ENCODE measurements around the gene RBBP7.
A peak's percentile ranks its signal among the peaks of the same experiment; 100 is the strongest.
"Not testable (repeated sequence)": the region's sequence is repeated elsewhere in the genome, so short reads cannot be mapped to it uniquely, and the experiment has no call there.

Gene RBBP7

DNA sequence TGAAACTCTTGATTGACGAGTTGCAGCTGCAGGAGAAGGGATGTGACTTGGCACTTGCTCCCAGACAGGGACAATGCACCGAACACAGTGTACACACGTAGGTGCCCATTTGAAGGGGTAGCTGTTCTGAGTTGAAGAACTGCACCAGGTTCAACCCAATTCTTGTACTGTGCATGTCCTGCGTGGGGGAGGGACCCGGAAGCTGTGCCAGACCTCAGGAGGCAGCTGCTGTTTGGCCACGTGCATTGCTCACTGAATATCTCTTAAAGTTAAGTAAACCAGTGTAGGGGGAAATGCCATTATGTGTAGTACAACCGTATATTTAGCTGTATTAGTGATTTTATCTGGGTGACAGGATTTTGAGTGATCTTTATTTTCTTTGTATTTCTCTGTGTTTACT, 12.0 kb upstream of the RBBP7 start:
- ATAC-seq (replicated peaks; ENCODE audit: extremely low read depth, poor library complexity, severe bottlenecking) (peak; percentile 15), DNase-seq (ENCODE audit: low spot score in 2 of 2) (no peak)
- no peaks in the 10 kb centered on the region for H3K9me3 Mint-ChIP-seq
- peak overlapping the region; percentile 29 for H3K27ac Mint-ChIP-seq (ENCODE audit: low read depth)
- H3K4me1 Mint-ChIP-seq = no peaks in the 10 kb centered on the region
- H3K27me3 Mint-ChIP-seq = no peaks in the 10 kb centered on the region
- H3K36me3 Mint-ChIP-seq (ENCODE audit: insufficient read depth) = no peaks in the 10 kb centered on the region
- peak overlapping the region; percentile 75 for H3K4me3 Mint-ChIP-seq

DNA sequence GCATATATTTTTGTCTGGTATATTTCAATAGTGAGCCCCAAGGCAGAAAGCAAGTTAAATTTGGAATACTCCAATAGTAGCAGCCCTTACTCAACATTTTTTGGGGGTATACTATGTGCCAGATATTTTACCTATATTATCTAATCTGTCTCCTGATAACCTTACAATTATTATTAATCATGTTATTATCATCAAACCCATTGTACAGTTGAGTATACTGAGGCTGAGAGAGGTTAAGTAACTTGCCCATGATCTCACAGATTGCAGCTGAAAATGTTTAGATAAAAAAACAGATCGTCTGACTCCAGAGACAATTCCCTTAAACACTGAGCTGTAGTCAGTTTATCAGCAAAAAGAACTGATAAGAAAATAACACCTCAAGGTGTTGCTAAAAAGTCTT, 6.5 kb upstream of the RBBP7 start:
- H3K4me1 Mint-ChIP-seq = no peaks in the 10 kb centered on the region
- H3K9me3 Mint-ChIP-seq = no peaks in the 10 kb centered on the region
- no peaks in the 10 kb centered on the region for H3K27me3 Mint-ChIP-seq
- no peak for ATAC-seq (replicated peaks; ENCODE audit: extremely low read depth, poor library complexity, severe bottlenecking)
- no peak overlapping the region for H3K27ac Mint-ChIP-seq (ENCODE audit: low read depth)
- no peaks in the 10 kb centered on the region for H3K36me3 Mint-ChIP-seq (ENCODE audit: insufficient read depth)
- no peak overlapping the region for H3K4me3 Mint-ChIP-seq
- DNase-seq (ENCODE audit: low spot score in 2 of 2) = no peak

DNA sequence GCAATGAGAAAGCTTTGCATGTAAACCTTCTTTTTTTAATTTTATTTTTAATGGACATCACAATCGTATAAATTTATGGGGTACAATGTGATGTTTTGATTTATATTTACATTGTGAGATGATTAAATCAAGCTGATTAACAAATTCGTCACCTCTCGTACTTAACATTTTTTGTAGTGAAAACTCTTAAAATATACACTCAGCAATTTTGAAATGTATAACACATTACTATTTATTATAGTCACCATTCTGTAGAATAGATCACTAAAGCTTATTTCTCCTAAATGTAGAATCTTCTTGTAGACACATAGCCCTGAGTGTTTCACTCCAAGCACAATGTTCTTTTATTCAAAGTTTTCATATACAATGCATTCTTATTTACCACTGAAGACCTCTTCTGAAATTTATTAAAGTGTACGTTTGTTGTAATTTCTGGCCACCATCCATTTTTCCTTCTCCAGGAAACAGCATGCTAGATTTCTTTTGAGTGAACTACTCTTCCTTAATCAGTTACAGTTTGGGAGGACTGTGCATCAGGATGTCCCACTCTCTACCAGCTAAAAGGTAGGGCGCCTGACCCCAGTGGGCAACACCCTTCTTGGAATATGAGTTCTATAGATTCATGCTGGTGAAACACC, 4.4 kb upstream of the RBBP7 start:
- ATAC-seq (replicated peaks; ENCODE audit: extremely low read depth, poor library complexity, severe bottlenecking) (no peak), DNase-seq (ENCODE audit: low spot score in 2 of 2) (no peak)
- Mint-ChIP-seq H3K4me1 (no peaks in the 10 kb centered on the region), H3K27ac (ENCODE audit: low read depth) (no peak overlapping the region), H3K36me3 (ENCODE audit: insufficient read depth) (peaks cover 5% of the 10 kb centered on the region), H3K9me3 (no peaks in the 10 kb centered on the region), H3K27me3 (no peaks in the 10 kb centered on the region), H3K4me3 (no peak overlapping the region)

DNA sequence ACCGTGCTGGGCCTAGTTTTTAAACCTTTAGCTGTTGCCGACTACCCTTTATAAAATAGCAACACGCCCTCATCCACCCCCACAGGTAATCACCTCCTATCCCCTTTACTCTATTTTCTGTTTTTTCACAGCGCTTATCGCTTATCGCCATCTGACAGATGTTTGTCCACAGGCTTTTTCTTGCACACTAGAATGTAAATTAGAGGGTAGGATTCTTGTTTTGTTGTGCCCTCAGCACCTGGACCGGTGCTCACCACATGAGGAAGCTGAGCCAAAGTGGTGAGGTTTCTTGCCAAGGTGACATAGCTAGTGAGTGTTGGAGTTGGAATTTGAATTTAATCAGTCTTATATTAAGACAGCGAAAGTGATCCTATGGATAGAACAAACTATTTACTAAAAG, 2.9 kb upstream of the RBBP7 start:
- H3K27me3 Mint-ChIP-seq = no peaks in the 10 kb centered on the region
- ATAC-seq (replicated peaks; ENCODE audit: extremely low read depth, poor library complexity, severe bottlenecking) = no peak
- H3K27ac Mint-ChIP-seq (ENCODE audit: low read depth) = no peak overlapping the region
- no peaks in the 10 kb centered on the region for H3K9me3 Mint-ChIP-seq
- no peak for DNase-seq (ENCODE audit: low spot score in 2 of 2)
- H3K36me3 Mint-ChIP-seq (ENCODE audit: insufficient read depth) = peaks cover 8% of the 10 kb centered on the region
- H3K4me1 Mint-ChIP-seq = peaks cover 9% of the 10 kb centered on the region
- H3K4me3 Mint-ChIP-seq = no peak overlapping the region

DNA sequence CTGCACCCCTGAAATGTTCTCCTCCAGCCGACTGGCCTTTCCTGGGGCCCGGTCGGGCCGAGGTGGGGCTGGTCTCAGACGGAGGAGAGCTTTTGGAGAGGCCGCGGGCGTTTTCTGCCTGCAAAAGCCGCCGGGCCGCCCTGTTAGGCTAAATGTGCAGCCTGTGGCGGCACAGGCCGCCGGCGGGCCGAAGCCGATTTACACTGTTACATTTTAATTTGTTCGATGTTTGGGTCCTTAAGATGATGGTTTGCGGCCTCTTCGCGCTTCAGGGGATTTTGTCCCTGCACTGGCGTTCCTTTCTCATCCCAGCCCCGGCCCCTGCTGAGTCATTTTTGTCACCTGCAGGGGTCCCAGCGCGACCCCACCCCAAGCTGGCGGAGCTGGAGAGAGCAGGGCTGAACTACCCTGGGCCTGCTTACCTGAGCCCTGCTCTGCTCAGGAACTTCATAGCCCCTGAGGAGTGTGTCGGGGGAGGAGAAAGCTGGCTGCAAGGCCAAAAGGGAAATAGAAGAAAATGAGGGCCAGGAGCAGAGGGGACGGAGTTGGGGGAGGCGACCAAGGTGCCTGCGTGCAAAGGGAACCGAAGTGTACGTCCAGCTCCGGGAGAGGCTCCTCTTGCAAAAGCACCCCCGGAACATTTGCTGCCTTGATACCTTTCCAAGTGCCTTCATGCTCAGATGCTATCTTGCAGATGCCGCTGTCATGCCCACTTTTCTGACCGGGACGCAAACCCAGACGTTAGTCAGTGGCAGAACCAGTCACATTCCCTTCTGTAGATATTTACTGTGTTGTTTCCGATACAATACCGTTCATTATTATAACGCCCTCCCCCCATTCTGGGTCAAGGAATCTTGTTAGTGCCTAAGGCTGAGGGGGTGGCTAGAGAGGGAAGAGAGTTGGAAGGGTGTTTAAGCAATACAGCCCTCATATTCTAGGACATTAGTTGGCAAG, 977 bp upstream of the RBBP7 start:
- H3K27ac Mint-ChIP-seq (ENCODE audit: low read depth) = peak overlapping the region; percentile 99
- H3K36me3 Mint-ChIP-seq (ENCODE audit: insufficient read depth) = peaks cover 8% of the 10 kb centered on the region
- no peaks in the 10 kb centered on the region for H3K27me3 Mint-ChIP-seq
- ATAC-seq (replicated peaks; ENCODE audit: extremely low read depth, poor library complexity, severe bottlenecking) (no peak), DNase-seq (ENCODE audit: low spot score in 2 of 2) (no peak)
- H3K9me3 Mint-ChIP-seq = no peaks in the 10 kb centered on the region
- H3K4me3 Mint-ChIP-seq = peak overlapping the region; percentile 99
- peaks cover 9% of the 10 kb centered on the region for H3K4me1 Mint-ChIP-seq

DNA sequence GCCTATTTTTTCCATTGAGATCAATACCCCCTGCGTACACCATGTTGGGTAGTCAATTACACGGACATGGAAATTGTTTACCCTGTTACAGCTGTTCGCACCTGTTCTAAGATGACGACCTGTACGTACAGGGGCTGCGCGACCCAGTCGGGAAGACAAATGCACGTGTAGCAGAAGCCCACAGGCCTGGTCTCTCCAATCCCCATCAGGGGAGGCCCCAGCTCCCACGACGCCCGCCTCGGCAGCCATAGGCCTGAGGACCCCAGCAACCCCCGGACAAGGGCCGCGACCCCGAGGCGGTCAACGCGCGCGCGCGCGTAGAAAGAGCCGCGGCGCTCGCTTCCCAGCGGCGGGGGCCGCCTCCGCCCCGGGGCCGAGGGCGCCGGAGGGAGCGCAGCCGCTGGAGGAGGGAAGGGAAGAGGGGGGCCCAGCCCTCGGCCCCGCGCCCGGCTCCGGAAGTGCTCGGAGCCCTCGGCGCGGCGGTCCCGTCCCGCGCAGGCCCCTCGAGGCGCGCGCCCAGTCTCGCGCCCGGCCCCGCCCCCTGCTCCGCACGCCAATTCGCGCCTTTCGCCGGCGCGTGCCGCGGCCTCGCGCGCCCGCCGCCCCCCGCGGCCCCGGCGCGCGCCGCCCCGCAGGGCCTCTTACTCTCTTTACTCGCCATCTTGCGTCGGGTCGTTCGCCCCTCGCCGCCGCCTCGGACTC, 618 bp downstream of the RBBP7 start:
- Mint-ChIP-seq H3K36me3 (ENCODE audit: insufficient read depth) (peaks cover 8% of the 10 kb centered on the region), H3K4me1 (peaks cover 15% of the 10 kb centered on the region), H3K27ac (ENCODE audit: low read depth) (peak overlapping the region; percentile 99), H3K9me3 (no peaks in the 10 kb centered on the region), H3K27me3 (no peaks in the 10 kb centered on the region), H3K4me3 (peak overlapping the region; percentile 99)
- DNase-seq (ENCODE audit: low spot score in 2 of 2) (peak in 1 of 2 donors; percentile 13), ATAC-seq (replicated peaks; ENCODE audit: extremely low read depth, poor library complexity, severe bottlenecking) (peak; percentile 35)

DNA sequence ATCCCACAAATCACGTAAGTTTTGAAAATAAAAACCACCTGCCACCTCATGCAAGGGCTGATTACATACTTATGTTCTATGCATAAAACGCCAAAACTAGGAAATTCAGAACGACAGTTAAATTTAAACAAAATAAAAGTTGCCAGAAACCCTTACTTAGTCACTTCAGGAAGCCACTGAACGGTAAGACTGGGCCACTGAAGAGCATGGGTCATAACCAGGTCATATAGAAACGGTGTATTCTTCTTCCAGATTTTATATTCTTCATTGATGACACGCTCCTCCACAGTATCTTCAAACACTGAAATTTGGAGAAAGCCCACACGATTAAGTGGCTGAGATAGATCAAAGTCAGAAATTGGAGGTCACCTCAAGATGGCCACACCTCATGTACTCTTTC, 1.2 kb downstream of the RBBP7 start:
- H3K27ac Mint-ChIP-seq (ENCODE audit: low read depth) = peak overlapping the region; percentile 90
- no peaks in the 10 kb centered on the region for H3K9me3 Mint-ChIP-seq
- H3K27me3 Mint-ChIP-seq = no peaks in the 10 kb centered on the region
- peaks cover 15% of the 10 kb centered on the region for H3K4me1 Mint-ChIP-seq
- DNase-seq (ENCODE audit: low spot score in 2 of 2) (no peak), ATAC-seq (replicated peaks; ENCODE audit: extremely low read depth, poor library complexity, severe bottlenecking) (no peak)
- peaks cover 8% of the 10 kb centered on the region for H3K36me3 Mint-ChIP-seq (ENCODE audit: insufficient read depth)
- H3K4me3 Mint-ChIP-seq = peak overlapping the region; percentile 99

DNA sequence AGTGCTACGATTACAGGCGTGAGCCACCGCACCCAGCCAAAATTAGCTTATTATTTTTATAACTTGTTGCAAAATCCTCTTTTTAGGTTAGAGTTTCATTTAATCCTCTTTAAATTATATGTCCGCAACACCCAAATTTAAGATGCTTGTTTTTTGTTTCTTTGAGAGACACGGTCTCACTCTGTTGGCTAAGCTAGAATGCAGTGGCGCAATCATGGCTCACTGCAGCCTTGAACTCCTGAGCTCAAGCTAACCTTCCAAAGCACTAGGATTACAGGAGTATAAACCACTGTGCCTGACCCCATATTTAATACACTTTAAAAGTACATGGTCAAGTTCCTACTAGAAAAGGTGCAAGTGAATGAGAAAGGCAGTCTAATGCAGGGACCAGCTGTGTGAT, 2.2 kb downstream of the RBBP7 start:
- no peak for DNase-seq (ENCODE audit: low spot score in 2 of 2)
- H3K36me3 Mint-ChIP-seq (ENCODE audit: insufficient read depth) = peaks cover 10% of the 10 kb centered on the region
- peaks cover 15% of the 10 kb centered on the region for H3K4me1 Mint-ChIP-seq
- peak overlapping the region; percentile 99 for H3K4me3 Mint-ChIP-seq
- no peak overlapping the region for H3K27ac Mint-ChIP-seq (ENCODE audit: low read depth)
- no peak for ATAC-seq (replicated peaks; ENCODE audit: extremely low read depth, poor library complexity, severe bottlenecking)
- no peaks in the 10 kb centered on the region for H3K27me3 Mint-ChIP-seq
- no peaks in the 10 kb centered on the region for H3K9me3 Mint-ChIP-seq

DNA sequence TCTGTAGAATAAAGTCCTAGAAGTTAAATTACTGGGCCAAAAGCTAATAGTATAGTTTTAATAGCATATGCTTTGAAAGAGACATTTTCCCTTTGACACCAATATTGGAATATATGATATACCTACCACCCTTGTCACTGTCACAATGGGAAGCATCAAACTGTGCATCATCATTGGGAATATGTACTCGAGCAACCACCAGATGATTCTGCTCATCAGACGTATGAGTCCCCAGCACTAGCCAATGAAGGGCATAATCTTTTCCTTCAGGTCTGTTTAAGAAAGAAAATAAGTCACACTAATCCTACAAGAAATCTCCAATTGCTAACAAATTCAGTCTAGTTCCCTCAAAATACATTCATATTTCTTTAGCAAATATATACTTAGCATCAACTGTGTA, 7.3 kb downstream of the RBBP7 start:
- ATAC-seq (replicated peaks; ENCODE audit: extremely low read depth, poor library complexity, severe bottlenecking) (no peak), DNase-seq (ENCODE audit: low spot score in 2 of 2) (no peak)
- peaks cover 22% of the 10 kb centered on the region for H3K36me3 Mint-ChIP-seq (ENCODE audit: insufficient read depth)
- no peak overlapping the region for H3K27ac Mint-ChIP-seq (ENCODE audit: low read depth)
- H3K4me3 Mint-ChIP-seq = no peak overlapping the region
- H3K9me3 Mint-ChIP-seq = no peaks in the 10 kb centered on the region
- peaks cover 20% of the 10 kb centered on the region for H3K4me1 Mint-ChIP-seq
- H3K27me3 Mint-ChIP-seq = no peaks in the 10 kb centered on the region

DNA sequence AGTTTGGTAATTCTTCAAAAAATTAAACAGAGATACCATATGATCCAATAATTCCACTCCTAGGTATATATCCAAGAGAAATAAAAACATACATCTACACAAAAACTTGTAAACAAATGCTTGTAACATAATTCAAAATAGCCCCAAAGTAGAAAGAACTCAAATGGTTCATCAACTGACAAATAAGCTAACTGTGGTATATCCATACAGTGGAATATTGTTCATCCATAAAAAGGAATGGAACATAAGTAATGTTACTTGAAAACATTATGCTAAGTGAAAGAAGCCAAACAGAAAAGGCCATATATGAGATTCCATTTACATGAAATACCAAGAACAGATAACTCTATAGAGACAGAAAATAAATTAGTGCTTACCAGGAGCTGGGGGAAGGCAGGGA, 13.4 kb downstream of the RBBP7 start:
- H3K9me3 Mint-ChIP-seq = no peaks in the 10 kb centered on the region
- H3K36me3 Mint-ChIP-seq (ENCODE audit: insufficient read depth) = peaks cover 27% of the 10 kb centered on the region
- DNase-seq (ENCODE audit: low spot score in 2 of 2) (no peak), ATAC-seq (replicated peaks; ENCODE audit: extremely low read depth, poor library complexity, severe bottlenecking) (no peak)
- H3K27me3 Mint-ChIP-seq = no peaks in the 10 kb centered on the region
- peaks cover 27% of the 10 kb centered on the region for H3K4me1 Mint-ChIP-seq
- no peak overlapping the region for H3K4me3 Mint-ChIP-seq
- H3K27ac Mint-ChIP-seq (ENCODE audit: low read depth) = no peak overlapping the region

DNA sequence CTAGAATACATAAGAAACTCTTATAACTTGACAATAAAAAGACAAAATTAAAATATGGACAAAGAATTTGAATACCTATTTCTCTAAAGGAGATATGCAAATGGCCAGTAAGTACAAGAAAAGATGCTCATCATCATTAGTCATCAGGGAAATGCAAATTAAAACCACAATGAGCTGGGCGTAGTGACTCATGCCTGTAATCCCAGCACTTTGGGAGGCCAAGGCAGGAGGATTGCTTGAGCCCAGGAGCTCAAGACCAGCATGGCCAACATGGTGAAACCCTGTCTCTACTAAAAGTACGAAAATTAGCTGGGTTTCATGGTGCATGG, 14.1 kb downstream of the RBBP7 start:
- H3K9me3 Mint-ChIP-seq; DNase-seq (ENCODE audit: low spot score in 2 of 2); ATAC-seq (replicated peaks; ENCODE audit: extremely low read depth, poor library complexity, severe bottlenecking); H3K27ac Mint-ChIP-seq (ENCODE audit: low read depth); H3K4me3 Mint-ChIP-seq; H3K27me3 Mint-ChIP-seq: not testable (repeated sequence)
- Mint-ChIP-seq H3K4me1 (peaks cover 27% of the 10 kb centered on the region), H3K36me3 (ENCODE audit: insufficient read depth) (peaks cover 26% of the 10 kb centered on the region)

DNA sequence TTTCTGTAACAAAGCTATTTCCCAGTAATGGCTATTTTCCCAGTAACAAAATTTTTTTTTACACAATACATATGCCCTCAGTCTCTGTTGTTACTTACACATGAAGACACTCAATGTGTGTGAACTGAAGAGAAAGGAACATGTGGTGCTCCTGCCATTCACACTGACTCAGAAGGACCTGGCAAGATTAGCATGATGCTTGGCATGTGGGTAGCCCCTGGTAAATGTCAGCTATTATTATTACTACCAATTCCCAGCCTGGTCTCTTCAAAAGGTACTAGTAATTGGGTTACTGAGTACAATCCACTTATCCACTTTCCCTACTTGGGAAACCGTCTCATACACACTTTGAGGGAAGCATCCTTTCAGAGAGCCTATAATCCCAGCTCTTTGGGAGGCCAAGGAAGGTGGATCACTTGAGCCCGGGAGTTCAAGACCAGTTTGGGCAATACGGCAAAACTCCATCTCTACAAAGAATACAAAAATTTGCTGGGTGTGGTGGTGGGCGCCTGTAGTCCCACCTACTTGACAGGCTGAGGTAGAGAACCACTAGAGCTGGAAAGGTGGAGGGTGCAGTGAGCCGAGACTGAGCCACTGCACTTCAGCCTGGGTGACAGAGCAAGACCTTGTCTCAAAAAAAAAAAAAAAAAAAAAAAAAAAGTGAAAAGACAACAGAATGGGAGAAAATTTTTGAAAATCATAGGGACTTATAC, 14.6 kb downstream of the RBBP7 start:
- Mint-ChIP-seq H3K27me3 (no peaks in the 10 kb centered on the region), H3K36me3 (ENCODE audit: insufficient read depth) (peaks cover 22% of the 10 kb centered on the region), H3K4me1 (peaks cover 27% of the 10 kb centered on the region), H3K4me3 (no peak overlapping the region), H3K27ac (ENCODE audit: low read depth) (no peak overlapping the region), H3K9me3 (no peaks in the 10 kb centered on the region)
- DNase-seq (ENCODE audit: low spot score in 2 of 2) (no peak), ATAC-seq (replicated peaks; ENCODE audit: extremely low read depth, poor library complexity, severe bottlenecking) (no peak)
